Mucosa of descending colon (tissue), 3 donors: ENCODE measurements around the gene ATAD3A. TPM values are rescaled to one million over a fixed set of nuclear protein-coding genes. Genes with fewer than 3 reads are reported as not detected.

Source experiments
- total RNA-seq, 3 donors: library from RNA; stranded (reverse); fragmentation: NEBNext Ultra II Directional in 2 of 3; extraction: Animal tissue kit (Norgen Biotek cat#: 25700) in 2 of 3; gene quantifications; one replicate each; pipeline versions ENCODE4 v1.2.1 to v1.2.4, GENCODE V29; 2021 to 2023
- donor health status: DM: no; HTN: no; CAD: no; lungs with moderate emphysema.
- donor health status: DM: no; HTN: no; CAD: no.
- donor health status: DM: no; HTN: yes; CAD: no.

ATAD3A gene
- total RNA-seq, 3 donors from 2014 or later = 18.8 to 35.1 (median 20.8) TPM

Other genes starting within 250 kb of the ATAD3A start
- 10 to 100 TPM; 49.8 to 65.8 (median 61.1) TPM for gene UBE2J2, start 238.3 kb upstream of the ATAD3A start, total RNA-seq
- gene SCNN1D, start 231.7 kb upstream of the ATAD3A start, total RNA-seq = 1 to 10 TPM; 3.5 to 5.4 (median 4.5) TPM
- 10 to 100 TPM; 42.1 to 76.9 (median 44.8) TPM for gene ACAP3, start 204.2 kb upstream of the ATAD3A start, total RNA-seq
- gene PUSL1, start 203.6 kb upstream of the ATAD3A start, total RNA-seq = 10 to 100 TPM; 12.4 to 15.9 (median 15.4) TPM
- 100 to 1,000 TPM in 1 of 3 donors, 10 to 100 TPM in 2; 89.9 to 127 (median 95.5) TPM for gene INTS11, start 187.5 kb upstream of the ATAD3A start, total RNA-seq
- 10 to 100 TPM; 41.2 to 77.9 (median 55.5) TPM for gene CPTP, start 187.4 kb upstream of the ATAD3A start, total RNA-seq
- 1 to 10 TPM in 1 of 3 donors, under 1 TPM in 2; 0.57 to 1.1 (median 0.96) TPM for gene TAS1R3, start 180.9 kb upstream of the ATAD3A start, total RNA-seq
- 10 to 100 TPM; 51.7 to 95.3 (median 73.1) TPM for gene DVL1, start 162.7 kb upstream of the ATAD3A start, total RNA-seq
- gene MXRA8, start 153.6 kb upstream of the ATAD3A start, total RNA-seq = 10 to 100 TPM in 2 of 3 donors, 1 to 10 TPM in 1; 6.8 to 62.1 (median 20.8) TPM
- gene AURKAIP1, start 137.0 kb upstream of the ATAD3A start, total RNA-seq = 100 to 1,000 TPM; 150 to 180 (median 177) TPM
- gene CCNL2, start 112.8 kb upstream of the ATAD3A start, total RNA-seq = 100 to 1,000 TPM; 123 to 172 (median 151) TPM
- gene MRPL20, start 104.9 kb upstream of the ATAD3A start, total RNA-seq = 100 to 1,000 TPM in 2 of 3 donors, 10 to 100 TPM in 1; 75.7 to 106 (median 105) TPM
- 10 to 100 TPM in 1 of 3 donors, 1 to 10 TPM in 1, under 1 TPM in 1; 0.81 to 11.3 (median 1.9) TPM for gene ANKRD65, start 90.9 kb upstream of the ATAD3A start, total RNA-seq
- gene VWA1, start 76.5 kb upstream of the ATAD3A start, total RNA-seq = 10 to 100 TPM; 38.5 to 89.4 (median 74.3) TPM
- gene ATAD3C, start 62.5 kb upstream of the ATAD3A start, total RNA-seq = 1 to 10 TPM in 1 of 3 donors, under 1 TPM in 2; 0.35 to 1.4 (median 0.55) TPM
- gene ATAD3B, start 40.4 kb upstream of the ATAD3A start, total RNA-seq = 10 to 100 TPM; 22.8 to 30.9 (median 25.4) TPM
- 10 to 100 TPM in 1 of 3 donors, 1 to 10 TPM in 1, not detected in 1; 1.5 to 12.2 TPM for gene TMEM240, start 28.5 kb downstream of the ATAD3A start, total RNA-seq
- gene SSU72, start 62.7 kb downstream of the ATAD3A start, total RNA-seq = 100 to 1,000 TPM; 117 to 123 (median 120) TPM
- 1 to 10 TPM; 1.2 to 3.2 (median 3.1) TPM for gene FNDC10, start 88.0 kb downstream of the ATAD3A start, total RNA-seq
- 100 to 1,000 TPM in 2 of 3 donors, 10 to 100 TPM in 1; 67.8 to 118 (median 109) TPM for gene MIB2, start 103.3 kb downstream of the ATAD3A start, total RNA-seq
- 1 to 10 TPM; 7.2 to 8.7 (median 7.4) TPM for gene MMP23B, start 120.0 kb downstream of the ATAD3A start, total RNA-seq
- gene CDK11B, start 146.8 kb downstream of the ATAD3A start, total RNA-seq = 10 to 100 TPM; 31.9 to 45.6 (median 36.8) TPM
- gene SLC35E2B, start 180.6 kb downstream of the ATAD3A start, total RNA-seq = 10 to 100 TPM; 32.4 to 75.2 (median 73.8) TPM
- 10 to 100 TPM; 67.1 to 91.0 (median 83.5) TPM for gene CDK11A, start 212.2 kb downstream of the ATAD3A start, total RNA-seq